HepG2 (cell line): ENCODE results near the gene SAMD4A. TPM values are rescaled to one million over a fixed set of nuclear protein-coding genes. Genes with fewer than 3 reads are reported as not detected.

Experiments
- ATAC-seq: fragments of 200-7000 bp; cut with Tn5 transposase; 3 replicates; pipeline ENCODE4 v1.9.1; 2020; ENCODE audit warnings: mild to moderate bottlenecking, moderate library complexity
- BruUV-seq: library from RNA; stranded (reverse); fragments of 400-500 nt; replicated peaks from 2 replicates; lab custom pipeline; 2021; lab: Mats Ljungman, UMichigan
- CTCF ChIA-PET: fragments of 300-600 bp; formaldehyde crosslinking; extraction: SDS; loops from one replicate; lab custom pipeline; 2021; ENCODE audit warnings: low total read pairs, inconsistent platforms, low intra/inter-chr PET ratio; lab: Yijun Ruan, JAX
- POLR2A ChIA-PET: fragments of 350-600 bp; sonication (Branson Sonifier 250); formaldehyde crosslinking; loops from one replicate; lab custom pipeline; 2020; ENCODE audit warnings: antibody characterized with exemption, inconsistent platforms; lab: Yijun Ruan, JAX
- DNase-seq: peaks from one replicate; pipeline ENCODE4 v3.0.0-alpha.2; 2015; ENCODE audit warnings: low spot score
- FAIRE-seq: peaks from 3 replicates; lab custom pipeline; 2011; peaks lifted over from hg19 to GRCh38; lab: Jason Lieb, UNC
- H2AFZ ChIP-seq: one replicate; pipeline ENCODE4 v1.6.1; 2011; ENCODE audit warnings: low read length, inconsistent platforms
- H3K27ac ChIP-seq: fragments of 300-600 bp; 3 replicates; pipeline ENCODE4 v1.8.0; 2011; ENCODE audit warnings: mixed run types, mild to moderate bottlenecking, mixed read lengths, low read length, inconsistent platforms; ENCODE audit not compliant: insufficient read depth; ENCODE audit errors: extremely low read length
- H3K27me3 ChIP-seq, 2 experiments: fragments of 200-600 bp in 1 of 2; 2 replicates in 1 of 2; 3 replicates in 1 of 2; pipeline versions ENCODE4 v1.6.0 to v1.8.0; 2011; ENCODE audit warnings: low read length in 2 of 2, mild to moderate bottlenecking in 2 of 2, moderate library complexity in 2 of 2, inconsistent platforms in 1 of 2; ENCODE audit not compliant: insufficient read depth in 2 of 2, control insufficient read depth in 1 of 2
- H3K36me3 ChIP-seq, 2 experiments: fragments of 200-600 bp in 1 of 2; replicated peaks in 1 of 2; 2 replicates in 1 of 2; 3 replicates in 1 of 2; pipeline versions ENCODE4 v1.5.1 to v1.8.0; 2011; ENCODE audit warnings: low read length in 2 of 2, inconsistent platforms in 1 of 2; ENCODE audit not compliant: insufficient read depth in 2 of 2, control insufficient read depth in 1 of 2
- H3K4me1 ChIP-seq: 2 replicates; pipeline ENCODE4 v1.5.1; 2012; ENCODE audit warnings: low read length, inconsistent platforms; ENCODE audit not compliant: insufficient read depth
- H3K4me2 ChIP-seq: 2 replicates; pipeline ENCODE4 v1.6.0; 2011; ENCODE audit warnings: low read depth, low read length, inconsistent platforms
- H3K4me3 ChIP-seq, 3 experiments: fragments of 200-600 bp in 1 of 3; sonication (generic), shearing (Covaris generic) in 1 of 3; replicated peaks in 1 of 3; 2 replicates each; pipeline ENCODE4 v1.5.1; 2011 to 2016; ENCODE audit warnings: low read length in 3 of 3, inconsistent platforms in 2 of 3, low read depth in 2 of 3, mild to moderate bottlenecking in 2 of 3, control low read depth in 1 of 3, mixed read lengths in 1 of 3; ENCODE audit not compliant: insufficient read depth in 1 of 3
- H3K79me2 ChIP-seq: one replicate; pipeline ENCODE4 v1.6.1; 2011; ENCODE audit warnings: low read length, inconsistent platforms; ENCODE audit not compliant: insufficient read depth
- H3K9ac ChIP-seq: 2 replicates; pipeline ENCODE4 v1.6.0; 2011; ENCODE audit warnings: mild to moderate bottlenecking, low read depth, low read length, inconsistent platforms; ENCODE audit not compliant: insufficient read depth
- H3K9me3 ChIP-seq: 2 replicates; pipeline ENCODE4 v1.5.1; 2012; ENCODE audit warnings: mild to moderate bottlenecking, low read length
- H4K20me1 ChIP-seq: 2 replicates; pipeline ENCODE4 v1.6.0; 2011; ENCODE audit warnings: inconsistent platforms, mild to moderate bottlenecking, low read length, moderate library complexity; ENCODE audit not compliant: insufficient read depth
- CBX1 ChIP-seq: IDR thresholded peaks from one replicate; pipeline ENCODE4 v1.6.1; 2016; ENCODE audit warnings: antibody characterized with exemption, low read depth
- KDM5B ChIP-seq: sonication (generic); formaldehyde crosslinking; IDR thresholded peaks from 2 replicates; pipeline ENCODE4 v1.4.0; 2020; ENCODE audit warnings: missing genetic modification reagents, mild to moderate bottlenecking, borderline replicate concordance
- MXI1 ChIP-seq: IDR thresholded peaks from 3 replicates; pipeline ENCODE4 v1.6.1; 2012; ENCODE audit warnings: low read depth, low read length, inconsistent platforms, borderline replicate concordance
- NCOA2 ChIP-seq: sonication (generic); formaldehyde crosslinking; IDR thresholded peaks from 2 replicates; pipeline ENCODE4 v1.8.0; 2022; ENCODE audit warnings: inconsistent platforms
- PTBP1 ChIP-seq: fragments of 200-400 bp; formaldehyde crosslinking; IDR thresholded peaks from 2 replicates; pipeline ENCODE4 v1.6.1; 2018; ENCODE audit warnings: low read length, low read depth; ENCODE audit not compliant: poor library complexity, severe bottlenecking
- RELA ChIP-seq: sonication (generic); formaldehyde crosslinking; IDR thresholded peaks from 2 replicates; pipeline ENCODE4 v1.4.0; 2020; ENCODE audit warnings: missing genetic modification reagents
- SP1 ChIP-seq, 2 experiments: fragments of 450-650 bp in 1 of 2; sonication (generic) in 1 of 2; formaldehyde crosslinking in 1 of 2; IDR thresholded peaks; 2 replicates each; pipeline versions ENCODE4 v1.4.0 to v1.6.1; 2016 to 2020; ENCODE audit warnings: missing genetic modification reagents in 1 of 2
- ZBTB42 ChIP-seq: sonication (generic); formaldehyde crosslinking; IDR thresholded peaks from 2 replicates; pipeline ENCODE4 v1.5.0; 2020; ENCODE audit warnings: mild to moderate bottlenecking, missing genetic modification reagents
- ZNF251 ChIP-seq: sonication (generic); formaldehyde crosslinking; IDR thresholded peaks from 2 replicates; pipeline ENCODE4 v1.9.0; 2021; ENCODE audit warnings: mild to moderate bottlenecking, missing genetic modification reagents
- ZNF710 ChIP-seq: sonication (generic); formaldehyde crosslinking; IDR thresholded peaks from 2 replicates; pipeline ENCODE4 v1.5.0; 2020; ENCODE audit warnings: mild to moderate bottlenecking, missing genetic modification reagents, borderline replicate concordance
- ZNF720 ChIP-seq: sonication (generic); formaldehyde crosslinking; IDR thresholded peaks from 2 replicates; pipeline ENCODE4 v1.4.0; 2020; ENCODE audit warnings: missing genetic modification reagents
- WGBS: methylation state at CpG from one replicate; pipeline ENCODE4 v1.1.6; 2017; ENCODE audit warnings: low lambda C conversion rate; 5-methylcytosine and 5-hydroxymethylcytosine counted together
- in situ Hi-C: cut with HindIII; loops from 2 replicates; pipeline ENCODE4 v1.10.0; 2017; ENCODE audit warnings: low pct_unique_long_range_greater_than_20kb; ENCODE audit not compliant: extremely low pct_ligation_motif_present
- intact Hi-C: fragments of 100-400 bp; cut with micrococcal nuclease; formaldehyde crosslinking; loops from one replicate; pipeline ENCODE4 v1.10.0; 2022; ENCODE audit not compliant: unreplicated experiment
- polyA plus RNA-seq, 8 experiments: library from polyadenylated mRNA; depleted of rRNA in 3 of 8; stranded (reverse) in 7 of 8; unstranded in 1 of 8; fragments of >200 nt; fragmentation: Illumina TruSeq in 4 of 8; extraction: Trizol in 4 of 8; gene quantifications; 2 replicates each; pipeline versions ENCODE4 v1.2.1 to v1.2.3, GENCODE V29; 2011 to 2016; ENCODE audit warnings: low read depth in 4 of 8, missing spikeins in 1 of 8, mixed read lengths in 1 of 8; ENCODE audit not compliant: insufficient read depth in 1 of 8
- total RNA-seq, 5 experiments: library from RNA; depleted of rRNA; stranded (reverse); fragments of >200 nt; fragmentation: Illumina TruSeq; extraction: Trizol; gene quantifications; 2 replicates each; pipeline ENCODE4 v1.2.3, GENCODE V29; 2016; ENCODE audit warnings: low read depth in 1 of 5

The SAMD4A gene
- total and polyA plus RNA-seq, 2 of the 13 experiments (the other 11 are each of a cell fraction or from before 2014, with no cell fraction given): 11.8 to 13.0 TPM

GRCh38 chr14:54689928-54690327 is 123.0 kb downstream of the SAMD4A start:
- peaks cover 4% of the 10 kb centered on the region; the same call in 1 of the 2 replicates for H4K20me1 ChIP-seq
- H3K9ac ChIP-seq: no peak overlapping the region
- CTCF ChIA-PET: no interaction called here
- peaks cover 18% of the 10 kb centered on the region; the same call in 1 of the 2 replicates for H3K4me1 ChIP-seq
- no peak overlapping the region for H3K27ac ChIP-seq
- DNase-seq (no peak), FAIRE-seq (no peak), ATAC-seq (no peak)
- H3K79me2 ChIP-seq: peaks cover 24% of the 10 kb centered on the region
- WGBS: 91% methylated on average over 1 of the region's 1 CpG
- H3K4me3 ChIP-seq: no peak overlapping the region
- in situ Hi-C loops (loop anchor here (5.0 kb wide), 1 partner anchor 123 kb away; the partner anchor contains the start of gene SAMD4A), intact Hi-C loops (loop anchor here (5.0 kb wide), 1 partner anchor 48 kb away; no protein-coding TSS in a partner anchor)
- no peaks in the 10 kb centered on the region for H3K9me3 ChIP-seq
- peaks cover 5 to 7% of the 10 kb centered on the region in 2 experiments; a peak in 4 of 5 replicates for H3K36me3 ChIP-seq
- H3K4me2 ChIP-seq: no peak overlapping the region
- no TSS peak for BruUV-seq
- POLR2A ChIA-PET: interaction anchor here (2.6 kb wide), 1 partner anchor 123 kb away, joined by 13 read pairs; the partner anchor contains the start of gene SAMD4A
- TF ChIP-seq SP1 (IDR thresholded peaks at IDR 0.05) (no peak), SP1 (CRISPR knock-in tag; IDR thresholded peaks at IDR 0.05) (no peak), ZNF720 (no peak), ZNF710 (no peak), ZNF251 (no peak), KDM5B (CRISPR knock-in tag) (no peak), PTBP1 (no peak), CBX1 (no peak), NCOA2 (CRISPR knock-in tag) (no peak), ZBTB42 (CRISPR knock-in tag) (no peak), RELA (no peak), MXI1 (no peak)
- no peaks in the 10 kb centered on the region; a peak in 1 of 5 replicates for H3K27me3 ChIP-seq
- no peak overlapping the region for H2AFZ ChIP-seq
